IMR-90 (cell line): ENCODE results near the gene KAT6B.

Experiments used
- BHLHE40 ChIP-seq: fragments of 150-350 bp; IDR thresholded peaks from 2 replicates; pipeline ENCODE4 v1.6.1; 2016; ENCODE audit warnings: mild to moderate bottlenecking, low read depth, low read length
- CEBPB ChIP-seq: IDR thresholded peaks from 2 replicates; pipeline ENCODE4 v1.6.1; 2012; ENCODE audit warnings: low read depth, low read length, improper control_type of control experiment
- CTCF ChIP-seq: conservative IDR thresholded peaks from 2 replicates; pipeline ENCODE4 v1.5.1; 2012; ENCODE audit warnings: mild to moderate bottlenecking, low read depth, low read length, improper control_type of control experiment
- FOS ChIP-seq: fragments of 150-350 bp; IDR thresholded peaks from 2 replicates; pipeline ENCODE4 v1.6.1; 2016; ENCODE audit warnings: low read depth, low read length
- MAZ ChIP-seq: IDR thresholded peaks from 2 replicates; pipeline ENCODE4 v1.6.1; 2012; ENCODE audit warnings: low read depth, mild to moderate bottlenecking, low read length, improper control_type of control experiment, moderate library complexity, borderline replicate concordance
- MXI1 ChIP-seq: IDR thresholded peaks from 2 replicates; pipeline ENCODE4 v1.6.1; 2012; ENCODE audit warnings: low read depth, mild to moderate bottlenecking, low read length, moderate library complexity, borderline replicate concordance
- POLR2A ChIP-seq: IDR thresholded peaks from 2 replicates; pipeline ENCODE4 v1.6.1; 2012; ENCODE audit warnings: mild to moderate bottlenecking, low read depth, low read length
- RAD21 ChIP-seq: IDR thresholded peaks from 2 replicates; pipeline ENCODE4 v1.6.1; 2012; ENCODE audit warnings: low read length, improper control_type of control experiment
- RCOR1 ChIP-seq: IDR thresholded peaks from 2 replicates; pipeline ENCODE4 v1.6.1; 2012; ENCODE audit warnings: mild to moderate bottlenecking, low read length, improper control_type of control experiment; ENCODE audit not compliant: insufficient replicate concordance
- SMC3 ChIP-seq: fragments of 150-350 bp; IDR thresholded peaks from 2 replicates; pipeline ENCODE4 v1.6.1; 2016; ENCODE audit warnings: low read depth, mild to moderate bottlenecking, antibody characterized with exemption, low read length, moderate library complexity
- USF2 ChIP-seq: fragments of 150-350 bp; IDR thresholded peaks from 2 replicates; pipeline ENCODE4 v1.6.1; 2017; ENCODE audit warnings: mild to moderate bottlenecking, antibody characterized with exemption, low read length, low read depth

GRCh38 chr10:74936577-74937265 lies 110.3 kb downstream of the KAT6B start:
- TF ChIP-seq SMC3, result no peak
- TF ChIP-seq MXI1, result no peak
- TF ChIP-seq CTCF, result no peak
- no peak for TF ChIP-seq RAD21
- TF ChIP-seq USF2, result no peak
- TF ChIP-seq BHLHE40, result no peak
- no peak for TF ChIP-seq FOS
- TF ChIP-seq POLR2A, result no peak
- TF ChIP-seq CEBPB, result no peak
- no peak for TF ChIP-seq MAZ
- no peak for TF ChIP-seq RCOR1
